ENCODE data around the gene CEP295NL. TPM values are rescaled to one million over a fixed set of nuclear protein-coding genes. Genes with fewer than 3 reads are reported as not detected.
A peak's percentile ranks its signal among the peaks of the same experiment; 100 is the strongest.

The CEP295NL gene
- total RNA-seq, 2 experiments from 2014 or later: 0.29 TPM; not detected in 1

DNA sequence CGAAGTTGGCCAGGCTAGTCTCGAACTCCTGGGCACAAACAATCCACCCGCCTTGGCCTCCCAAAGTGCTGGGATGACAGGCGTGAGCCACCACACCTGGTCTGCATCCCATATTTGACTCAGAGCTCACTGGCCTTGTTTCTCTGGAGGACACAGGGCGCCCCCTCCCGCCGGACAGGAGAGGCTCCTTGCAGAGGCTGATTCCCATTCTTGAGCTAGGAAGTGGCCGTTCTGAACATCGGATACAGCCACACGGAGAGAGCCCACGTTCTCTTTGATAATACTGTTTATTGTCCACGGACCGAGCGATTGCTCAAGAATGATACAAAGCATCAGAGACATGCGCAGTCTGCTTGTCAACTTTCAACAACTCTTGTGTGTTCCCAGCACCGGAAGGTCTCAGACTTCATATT is 50.3 kb downstream of the CEP295NL start:
- no peaks in the 10 kb centered on the region for H3K27me3 Mint-ChIP-seq
- no peaks in the 10 kb centered on the region for H3K9me3 Mint-ChIP-seq (ENCODE audit: low read depth)
- H3K27ac Mint-ChIP-seq: no peak overlapping the region
- no peak overlapping the region for H3K4me3 Mint-ChIP-seq
- no peaks in the 10 kb centered on the region for H3K36me3 Mint-ChIP-seq
- DNase-seq: no peak
- CTCF ChIA-PET: interaction anchor here (2.0 to 3.5 kb wide), 2 partner anchors 13 kb away, joined by 7 to 11 read pairs; no protein-coding TSS in a partner anchor
- ATAC-seq: no peak
- H3K4me1 Mint-ChIP-seq: no peaks in the 10 kb centered on the region

DNA sequence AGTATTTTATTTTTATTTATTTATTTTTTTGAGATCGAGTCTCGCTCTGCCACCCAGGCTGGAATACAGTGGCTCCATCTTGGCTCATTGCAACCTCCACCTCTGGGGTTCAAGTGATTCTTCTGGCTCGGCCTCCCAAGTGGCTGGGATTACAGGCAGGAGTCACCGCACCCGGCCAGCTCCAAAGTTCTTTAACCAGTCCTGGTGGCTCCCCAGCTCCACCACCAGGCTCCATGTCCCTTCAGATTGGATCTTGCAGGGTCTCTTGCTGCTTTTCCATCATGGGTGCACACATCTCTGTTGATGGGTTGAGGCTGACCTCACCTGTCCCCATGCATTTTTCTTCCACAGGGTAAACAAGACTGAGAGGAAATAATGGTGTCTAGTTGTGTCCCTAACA is 54.0 kb downstream of the CEP295NL start:
- peaks cover 5% of the 10 kb centered on the region for H3K4me1 Mint-ChIP-seq
- H3K27ac Mint-ChIP-seq: no peak overlapping the region
- ATAC-seq: no peak
- DNase-seq: no peak
- no peaks in the 10 kb centered on the region for H3K9me3 Mint-ChIP-seq (ENCODE audit: low read depth)
- CTCF ChIA-PET: no interaction called here
- no peaks in the 10 kb centered on the region for H3K36me3 Mint-ChIP-seq
- no peak overlapping the region for H3K4me3 Mint-ChIP-seq
- H3K27me3 Mint-ChIP-seq: no peaks in the 10 kb centered on the region

DNA sequence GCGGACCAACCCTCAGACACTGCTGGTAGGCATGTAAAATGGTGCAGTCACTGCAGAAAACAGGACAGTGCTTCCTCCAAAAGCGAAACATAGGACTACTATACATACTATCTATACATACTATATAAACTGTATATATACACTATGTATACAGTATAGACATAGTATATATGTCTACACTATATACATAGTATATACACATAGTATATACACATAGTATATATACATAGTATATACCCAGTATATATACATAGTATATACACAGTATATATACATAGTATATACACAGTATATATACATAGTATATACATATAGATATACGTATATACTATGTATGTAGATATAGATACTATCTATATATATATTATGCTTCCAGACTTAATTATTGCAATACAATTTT is 55.9 kb downstream of the CEP295NL start:
- H3K9me3 Mint-ChIP-seq (ENCODE audit: low read depth): no peaks in the 10 kb centered on the region
- DNase-seq (no peak), ATAC-seq (no peak)
- H3K4me1 Mint-ChIP-seq: peaks cover 14% of the 10 kb centered on the region
- H3K27me3 Mint-ChIP-seq: no peaks in the 10 kb centered on the region
- no peak overlapping the region for H3K4me3 Mint-ChIP-seq
- CTCF ChIA-PET: no interaction called here
- H3K27ac Mint-ChIP-seq: no peak overlapping the region
- no peaks in the 10 kb centered on the region for H3K36me3 Mint-ChIP-seq

DNA sequence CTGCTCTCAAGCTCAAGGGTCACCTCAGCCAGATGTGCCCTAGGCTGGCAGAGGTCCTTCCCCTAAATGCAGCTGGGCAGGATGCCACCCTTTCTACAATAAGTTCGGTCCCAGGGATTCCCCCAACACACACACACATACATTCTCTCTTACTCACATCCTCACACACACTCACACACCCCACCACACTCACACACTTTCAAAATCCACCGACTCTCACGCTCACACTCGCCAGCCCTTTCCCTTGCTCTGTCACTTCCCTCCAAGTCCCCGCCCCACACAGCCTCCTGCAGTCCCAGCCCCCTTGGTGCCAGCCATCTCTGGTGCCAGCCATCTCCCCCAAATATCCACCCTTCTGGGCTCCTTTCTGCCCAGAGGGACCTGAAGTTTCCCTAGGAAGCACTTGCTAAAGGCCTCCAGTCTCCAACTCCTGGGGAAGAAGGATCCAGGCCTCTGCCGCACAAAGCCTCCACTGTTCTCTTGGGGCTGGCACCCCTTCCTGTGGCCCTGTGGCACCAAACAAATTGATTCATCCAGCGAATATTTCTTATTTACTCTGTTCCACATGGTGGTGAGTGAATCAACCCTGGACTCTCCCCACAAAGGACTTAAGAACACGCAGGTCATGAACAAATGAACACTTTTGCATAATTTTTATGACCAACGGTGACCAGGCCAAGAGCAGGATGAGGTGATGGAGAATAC is 58.5 kb downstream of the CEP295NL start:
- CTCF ChIA-PET: interaction anchor here (1.9 kb wide), 1 partner anchor 127 kb away, joined by 6 read pairs; no protein-coding TSS in a partner anchor
- Mint-ChIP-seq H3K27me3 (no peaks in the 10 kb centered on the region), H3K27ac (no peak overlapping the region), H3K9me3 (ENCODE audit: low read depth) (no peaks in the 10 kb centered on the region), H3K36me3 (peaks cover 2% of the 10 kb centered on the region), H3K4me3 (no peak overlapping the region), H3K4me1 (peaks cover 23% of the 10 kb centered on the region)
- no peak for ATAC-seq
- no peak for DNase-seq

DNA sequence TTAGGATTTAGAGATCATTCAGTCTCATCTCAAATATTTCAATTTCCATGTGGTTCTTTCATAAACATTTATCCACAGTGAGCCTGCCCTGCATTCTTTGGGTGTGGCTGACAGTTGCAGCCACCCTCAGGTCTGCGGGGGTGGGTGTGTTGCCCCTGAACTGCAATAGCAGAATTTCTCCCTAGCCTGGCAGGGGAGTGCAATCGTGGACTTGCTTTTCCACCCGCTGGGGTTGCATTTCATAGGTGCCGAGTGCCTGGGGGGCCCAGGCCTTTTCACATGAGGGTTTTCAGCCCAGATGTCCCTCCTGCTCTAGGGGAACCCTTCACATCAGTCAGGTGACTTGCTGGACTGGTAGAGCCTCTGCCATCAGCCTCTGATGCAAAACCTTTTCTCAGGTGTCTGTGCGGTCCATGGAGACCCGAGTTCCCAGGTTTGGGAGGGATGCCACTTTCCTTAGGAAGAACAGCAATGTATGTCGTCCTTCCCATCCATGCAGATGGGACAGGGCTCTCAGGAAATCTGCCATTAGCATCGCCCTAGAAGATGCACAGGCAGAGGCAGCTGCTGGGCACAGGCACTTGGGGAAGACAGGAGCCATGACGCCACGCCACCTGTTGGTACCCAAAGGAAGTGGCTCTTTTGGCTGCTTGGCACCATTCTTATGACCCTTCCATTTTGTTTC is 60.0 kb downstream of the CEP295NL start:
- H3K4me3 Mint-ChIP-seq: no peak overlapping the region
- H3K9me3 Mint-ChIP-seq (ENCODE audit: low read depth): no peaks in the 10 kb centered on the region
- no peak overlapping the region for H3K27ac Mint-ChIP-seq
- peaks cover 35% of the 10 kb centered on the region for H3K4me1 Mint-ChIP-seq
- CTCF ChIA-PET: interaction anchor here (0.6 to 1.9 kb wide), 10 partner anchors 12 to 134 kb away, joined by 3 to 6 read pairs (median 3); no protein-coding TSS in a partner anchor
- DNase-seq (peak; percentile 79), ATAC-seq (no peak)
- H3K27me3 Mint-ChIP-seq: no peaks in the 10 kb centered on the region
- H3K36me3 Mint-ChIP-seq: peaks cover 4% of the 10 kb centered on the region

DNA sequence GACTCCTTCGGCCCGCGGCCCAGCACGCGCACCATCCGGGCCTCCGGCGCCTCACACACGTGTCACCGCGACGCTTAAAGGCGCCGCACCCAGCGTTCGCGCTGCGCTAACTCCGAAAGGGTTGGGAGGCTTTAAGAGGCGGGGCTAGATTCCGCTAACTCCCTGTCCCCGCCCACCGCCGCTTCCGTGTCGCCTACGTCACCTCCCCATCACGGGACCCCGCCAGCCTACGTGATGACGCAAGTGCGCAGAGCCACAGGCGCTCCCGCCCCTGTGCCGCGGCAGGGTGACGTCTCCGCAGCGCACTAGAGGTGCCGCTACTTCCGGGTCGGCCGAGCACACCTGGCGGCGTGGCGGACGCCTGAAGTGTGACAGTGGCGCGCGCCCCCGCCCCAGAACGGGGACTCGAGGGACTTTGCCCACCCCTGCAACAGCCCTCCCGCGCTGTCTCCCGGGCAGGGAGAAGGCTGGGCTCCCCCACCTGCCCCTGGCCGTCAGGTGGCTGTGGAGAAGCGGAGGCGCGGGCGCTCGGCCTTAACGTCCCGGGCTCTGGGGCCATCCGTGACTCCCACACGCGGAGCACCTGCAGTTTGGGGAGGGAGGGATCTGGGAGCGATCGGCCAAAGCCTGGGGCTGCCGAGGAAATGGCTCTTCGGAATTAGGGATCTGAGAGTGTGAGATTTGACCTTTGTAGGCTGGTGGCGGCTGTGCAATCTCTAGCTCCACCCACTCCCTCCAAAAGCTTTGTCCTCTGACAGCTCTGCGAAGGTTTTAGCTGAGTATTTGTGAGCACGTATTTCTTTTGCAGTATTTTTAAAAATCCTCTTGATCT is 62.0 kb downstream of the CEP295NL start, which contains the start of gene USP36:
TSS of gene USP36 (minus strand) at position 35 of the 832 bp plus-strand sequence. CDS start 4,451 bp downstream, outside the sequence.
- DNase-seq: peak; percentile 100
- ATAC-seq: peak; percentile 89
- Mint-ChIP-seq H3K4me3 (peak within 1 kb of the TSS; percentile 89), H3K27ac (peak within 1 kb of the TSS; percentile 95), H3K9me3 (ENCODE audit: low read depth) (no peaks in the 10 kb centered on the region), H3K4me1 (peaks cover 44% of the 10 kb centered on the region), H3K36me3 (peaks cover 17% of the 10 kb centered on the region), H3K27me3 (no peaks in the 10 kb centered on the region)
- CTCF ChIA-PET: interaction anchor here (0.9 to 1.5 kb wide), 2 partner anchors 22 to 49 kb away, joined by 4 read pairs; no protein-coding TSS in a partner anchor

Other genes with a start within 250 kb of the CEP295NL start
- 100 to 1,000 TPM; 151 to 156 TPM for gene CYTH1, start 120.9 kb downstream of the CEP295NL start, total RNA-seq
- 10 to 100 TPM; 84.5 to 94.3 TPM for gene USP36, start 62.4 kb downstream of the CEP295NL start, total RNA-seq
- gene TIMP2, start 22.2 kb upstream of the CEP295NL start, total RNA-seq: 1 to 10 TPM; 1.7 to 2.9 TPM
- 100 to 1,000 TPM in 1 of 2 experiments, 10 to 100 TPM in 1; 75.7 to 162 TPM for gene LGALS3BP, start 76.7 kb upstream of the CEP295NL start, total RNA-seq
- 10 to 100 TPM; 67.2 to 78.3 TPM for gene CANT1, start 106.6 kb upstream of the CEP295NL start, total RNA-seq
- gene C1QTNF1, start 121.0 kb upstream of the CEP295NL start, total RNA-seq: not detected
- gene ENGASE, start 171.6 kb upstream of the CEP295NL start, total RNA-seq: 10 to 100 TPM; 42.9 to 45.7 TPM